H1 (cell line): Measurements from ENCODE around the gene ZNF608. TPM values are rescaled to one million over a fixed set of nuclear protein-coding genes. Genes with fewer than 3 reads are reported as not detected.
A peak's percentile ranks its signal among the peaks of the same experiment; 100 is the strongest.

Experiments
- CTCF ChIA-PET: fragments of 300-600 bp; sonication (Branson Sonifier 250); formaldehyde crosslinking; loops from one replicate; lab custom pipeline; 2021; ENCODE audit not compliant: partially characterized antibody; lab: Charles Lee
- POLR2A ChIA-PET: fragments of 300-600 bp; sonication (Branson Sonifier 250); formaldehyde crosslinking; loops from one replicate; lab custom pipeline; 2021; ENCODE audit warnings: inconsistent platforms; ENCODE audit not compliant: partially characterized antibody; lab: Charles Lee
- DNase-seq, 2 experiments: peaks; one replicate each; pipeline versions ENCODE4 v3.0.0 to v3.0.0-alpha.2; 2010 to 2022; ENCODE audit warnings: low spot score in 2 of 2, low read depth in 1 of 2, mixed read lengths in 1 of 2
- FAIRE-seq: peaks from 2 replicates; lab custom pipeline; 2011; peaks lifted over from hg19 to GRCh38; lab: Jason Lieb, UNC
- H2AFZ ChIP-seq: 2 replicates; pipeline ENCODE4 v1.8.1; 2012; ENCODE audit warnings: low read length, inconsistent platforms
- H2AK5ac ChIP-seq: 2 replicates; pipeline ENCODE4 v1.6.1; 2013; ENCODE audit warnings: low read depth, low read length
- H2BK120ac ChIP-seq: replicated peaks from 2 replicates; pipeline ENCODE3; 2013; ENCODE audit warnings: low read depth, low read length, inconsistent platforms
- H2BK12ac ChIP-seq: 2 replicates; pipeline ENCODE4 v1.6.1; 2013; ENCODE audit warnings: low read depth, low read length
- H2BK15ac ChIP-seq: 2 replicates; pipeline ENCODE4 v1.6.1; 2013; ENCODE audit warnings: low read length
- H2BK20ac ChIP-seq: 2 replicates; pipeline ENCODE4 v1.6.1; 2013; ENCODE audit warnings: low read length
- H2BK5ac ChIP-seq: 2 replicates; pipeline ENCODE4 v1.6.1; 2013; ENCODE audit warnings: low read depth, low read length
- H3K14ac ChIP-seq: 2 replicates; pipeline ENCODE4 v1.6.1; 2013; ENCODE audit warnings: inconsistent platforms; ENCODE audit not compliant: insufficient read length
- H3K18ac ChIP-seq: 2 replicates; pipeline ENCODE4 v1.6.1; 2013; ENCODE audit warnings: low read length; ENCODE audit errors: extremely low read depth
- H3K23ac ChIP-seq: 2 replicates; pipeline ENCODE4 v1.6.1; 2013; ENCODE audit warnings: inconsistent platforms; ENCODE audit not compliant: insufficient read length
- H3K23me2 ChIP-seq: 2 replicates; pipeline ENCODE4 v1.6.1; 2013; ENCODE audit warnings: low read depth, low read length
- H3K27ac ChIP-seq: 2 replicates; pipeline ENCODE4 v1.6.1; 2011; ENCODE audit warnings: low read depth, low read length, inconsistent platforms
- H3K27me3 ChIP-seq, 4 experiments: replicated peaks in 1 of 4; 1 replicate in 1 of 4; 2 replicates in 3 of 4; pipeline versions ENCODE4 v1.6.1 to v1.8.1; 2011 to 2013; ENCODE audit warnings: low read length in 3 of 4, mild to moderate bottlenecking in 3 of 4, inconsistent platforms in 2 of 4, mixed read lengths in 2 of 4, moderate library complexity in 1 of 4; ENCODE audit not compliant: control insufficient read depth in 3 of 4, insufficient read depth in 3 of 4; ENCODE audit errors: extremely low read depth in 1 of 4
- H3K36me3 ChIP-seq, 4 experiments: 2 replicates each; pipeline versions ENCODE4 v1.6.1 to v1.8.1; 2011 to 2013; ENCODE audit warnings: mild to moderate bottlenecking in 4 of 4, low read length in 3 of 4, moderate library complexity in 2 of 4, control low read depth in 1 of 4, inconsistent platforms in 1 of 4; ENCODE audit not compliant: insufficient read depth in 4 of 4, control insufficient read depth in 2 of 4
- H3K4ac ChIP-seq: replicated peaks from 2 replicates; pipeline ENCODE3; 2013; ENCODE audit warnings: low read length, low read depth, mixed read lengths, inconsistent platforms; ENCODE audit not compliant: insufficient read length
- H3K4me1 ChIP-seq, 4 experiments: replicated peaks in 1 of 4; 1 replicate in 1 of 4; 2 replicates in 3 of 4; pipeline versions ENCODE4 v1.6.1 to v1.8.1; 2011 to 2013; ENCODE audit warnings: low read length in 3 of 4, inconsistent platforms in 2 of 4, mixed read lengths in 1 of 4; ENCODE audit not compliant: insufficient read depth in 4 of 4, control insufficient read depth in 3 of 4
- H3K4me2 ChIP-seq, 2 experiments: 2 replicates each; pipeline versions ENCODE4 v1.6.1 to v1.8.1; 2011 to 2013; ENCODE audit warnings: low read depth in 2 of 2, low read length in 2 of 2, control low read depth in 1 of 2, inconsistent platforms in 1 of 2, mild to moderate bottlenecking in 1 of 2; ENCODE audit not compliant: insufficient read depth in 1 of 2
- H3K4me3 ChIP-seq, 4 experiments: fragments of 200-600, 300-600 bp in 1 of 4; sonication (generic), shearing (Covaris generic), sonication (Bioruptor Twin) in 1 of 4; 2 replicates each; pipeline versions ENCODE4 v1.5.1 to v1.8.1; 2011 to 2016; ENCODE audit warnings: low read length in 4 of 4, low read depth in 3 of 4, control low read depth in 2 of 4, inconsistent platforms in 2 of 4, mild to moderate bottlenecking in 2 of 4, mixed read lengths in 1 of 4, moderate library complexity in 1 of 4; ENCODE audit not compliant: insufficient read depth in 2 of 4; ENCODE audit errors: extremely low read depth in 1 of 4
- H3K56ac ChIP-seq: replicated peaks from 2 replicates; pipeline ENCODE3; 2013; ENCODE audit warnings: low read depth, mild to moderate bottlenecking, mixed read lengths, low read length, inconsistent platforms; ENCODE audit not compliant: insufficient read length
- H3K79me1 ChIP-seq: 2 replicates; pipeline ENCODE4 v1.6.1; 2013; ENCODE audit warnings: low read depth, low read length, control low read depth
- H3K79me2 ChIP-seq, 2 experiments: 2 replicates each; pipeline versions ENCODE4 v1.6.1 to v1.8.1; 2012 to 2013; ENCODE audit warnings: low read length in 2 of 2, mild to moderate bottlenecking in 2 of 2, inconsistent platforms in 1 of 2; ENCODE audit not compliant: insufficient read depth in 2 of 2, control insufficient read depth in 1 of 2
- H3K9ac ChIP-seq, 4 experiments: replicated peaks in 1 of 4; 1 replicate in 1 of 4; 2 replicates in 3 of 4; pipeline versions ENCODE4 v1.6.1 to v1.8.1; 2011 to 2013; ENCODE audit warnings: low read depth in 3 of 4, low read length in 3 of 4, control low read depth in 2 of 4, mild to moderate bottlenecking in 2 of 4, moderate library complexity in 2 of 4, inconsistent platforms in 1 of 4; ENCODE audit errors: extremely low read depth in 1 of 4
- H3K9me3 ChIP-seq, 2 experiments: 2 replicates each; pipeline versions ENCODE4 v1.6.1 to v1.8.1; 2012 to 2013; ENCODE audit warnings: mild to moderate bottlenecking in 2 of 2, moderate library complexity in 2 of 2, control low read depth in 1 of 2, inconsistent platforms in 1 of 2, low read depth in 1 of 2, low read length in 1 of 2, mixed read lengths in 1 of 2; ENCODE audit not compliant: insufficient read depth in 2 of 2
- H4K20me1 ChIP-seq, 2 experiments: replicated peaks in 1 of 2; 2 replicates each; pipeline versions ENCODE3 to v1.8.1; 2011 to 2013; ENCODE audit warnings: inconsistent platforms in 2 of 2, low read length in 2 of 2, mild to moderate bottlenecking in 1 of 2; ENCODE audit not compliant: insufficient read depth in 2 of 2, control insufficient read depth in 1 of 2
- H4K5ac ChIP-seq: 2 replicates; pipeline ENCODE4 v1.6.1; 2013; ENCODE audit warnings: low read length, low read depth, mixed read lengths, inconsistent platforms; ENCODE audit not compliant: insufficient read length
- H4K8ac ChIP-seq: 2 replicates; pipeline ENCODE4 v1.8.0; 2013; ENCODE audit warnings: mild to moderate bottlenecking, moderate library complexity, low read length, inconsistent platforms; ENCODE audit not compliant: insufficient read depth; ENCODE audit errors: extremely low read depth
- H4K91ac ChIP-seq: replicated peaks from 2 replicates; pipeline ENCODE3; 2013; ENCODE audit warnings: low read length, mixed read lengths, inconsistent platforms; ENCODE audit not compliant: insufficient read length
- CEBPB ChIP-seq: IDR thresholded peaks from 2 replicates; pipeline ENCODE4 v1.6.1; 2012; ENCODE audit warnings: low read depth, low read length
- CTBP2 ChIP-seq: IDR thresholded peaks from 2 replicates; pipeline ENCODE4 v1.7.0; 2011; ENCODE audit warnings: borderline replicate concordance, mild to moderate bottlenecking, moderate library complexity, mixed read lengths, low read length; ENCODE audit not compliant: insufficient read depth, insufficient read length
- FOSL1 ChIP-seq: IDR thresholded peaks from 2 replicates; pipeline ENCODE4 v1.6.1; 2011; ENCODE audit warnings: mild to moderate bottlenecking, low read depth, low read length, moderate library complexity; ENCODE audit not compliant: insufficient read depth
- GABPA ChIP-seq: IDR thresholded peaks from 2 replicates; pipeline ENCODE4 v1.6.1; 2011; ENCODE audit warnings: mild to moderate bottlenecking, low read length, moderate library complexity, borderline replicate concordance; ENCODE audit not compliant: insufficient read depth
- GTF2F1 ChIP-seq: IDR thresholded peaks from 2 replicates; pipeline ENCODE4 v1.6.1; 2012; ENCODE audit warnings: low read depth, low read length, improper control_type of control experiment, borderline replicate concordance
- HDAC2 ChIP-seq, 2 experiments: fragments of 300-600 bp in 1 of 2; sonication (generic) in 1 of 2; IDR thresholded peaks; 2 replicates each; pipeline ENCODE4 v1.6.1; 2011 to 2012; ENCODE audit warnings: low read depth in 2 of 2, low read length in 2 of 2, mild to moderate bottlenecking in 2 of 2, moderate library complexity in 2 of 2, borderline replicate concordance in 1 of 2, inconsistent platforms in 1 of 2
- MAFK ChIP-seq: IDR thresholded peaks from 2 replicates; pipeline ENCODE4 v1.6.1; 2012; ENCODE audit warnings: low read depth, mild to moderate bottlenecking, improper control_type of control experiment, low read length
- PHF8 ChIP-seq: fragments of 200-600 bp; sonication (generic); conservative IDR thresholded peaks from 2 replicates; pipeline ENCODE4 v1.7.1; 2012; ENCODE audit warnings: low read depth, mild to moderate bottlenecking, inconsistent platforms, low read length, moderate library complexity
- RBBP5 ChIP-seq: IDR thresholded peaks from 2 replicates; pipeline ENCODE4 v1.7.1; 2012; ENCODE audit warnings: low read depth, mild to moderate bottlenecking, inconsistent platforms, low read length, moderate library complexity, borderline replicate concordance
- WGBS, 2 experiments: shearing (Covaris generic) in 1 of 2; methylation state at CpG; one replicate each; pipeline versions ENCODE4 v1.1.6 to v1.1.7; 2013 to 2015; ENCODE audit warnings: low lambda C conversion rate in 2 of 2, mixed read lengths in 2 of 2, inconsistent platforms in 1 of 2, low coverage in 1 of 2, missing lambda C conversion rate in 1 of 2; ENCODE audit not compliant: insufficient replicate concordance in 2 of 2, insufficient coverage in 1 of 2, insufficient read length in 1 of 2; ENCODE audit errors: extremely low coverage in 1 of 2, missing lambda C conversion rate in 1 of 2; 5-methylcytosine and 5-hydroxymethylcytosine counted together
- polyA plus RNA-seq, 7 experiments: library from polyadenylated mRNA; depleted of rRNA in 3 of 7; stranded (reverse) in 5 of 7; unstranded in 2 of 7; fragments of >200 nt in 5 of 7; fragments of 200-250 nt in 2 of 7; gene quantifications; 1 replicate in 5 of 7; 2 replicates in 1 of 7; 4 replicates in 1 of 7; pipeline versions ENCODE4 v1.2.1 to v1.2.3, GENCODE V29; 2011 to 2013; ENCODE audit warnings: missing spikeins in 2 of 7, mixed read lengths in 2 of 7
- total RNA-seq: library from RNA; stranded (reverse); fragmentation: NEBNext Ultra II Directional; extraction: Animal tissue kit (Norgen Biotek cat#: 25700); gene quantifications from 2 replicates; pipeline ENCODE4 v1.2.1, GENCODE V29; 2021
- TF ChIP-seq, protein P1 (sequence below): IDR thresholded peaks from 2 replicates; pipeline ENCODE4 v1.6.1; 2011; ENCODE audit warnings: low read length, improper control_type of control experiment
- TF ChIP-seq, protein P2 (sequence below): IDR thresholded peaks from 2 replicates; pipeline ENCODE4 v1.6.1; 2012; ENCODE audit warnings: inconsistent platforms

The ZNF608 gene
- total and polyA plus RNA-seq, 2 of the 8 experiments (the other 6 are each of a cell fraction or from before 2014, with no cell fraction given) = 17.2 to 40.8 TPM

DNA sequence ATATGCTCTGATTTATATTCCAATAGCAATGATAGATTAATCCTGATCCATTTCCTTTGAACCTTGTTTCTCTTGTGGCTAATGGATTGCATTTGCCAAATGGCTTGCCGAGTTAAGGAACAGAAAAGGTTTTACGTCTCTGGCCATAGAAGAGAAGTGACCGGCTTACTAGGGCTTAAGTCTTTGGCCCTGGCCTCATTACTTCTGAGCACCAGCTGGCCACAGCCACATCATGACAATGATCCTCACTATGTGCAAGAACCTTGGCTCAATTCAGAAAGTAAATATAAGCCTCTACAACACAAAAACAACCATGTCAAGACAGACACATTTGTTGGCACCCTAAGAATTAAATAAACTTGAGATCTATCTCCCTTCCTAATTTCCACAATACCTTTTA lies 46.1 kb downstream of the ZNF608 start:
- H3K18ac ChIP-seq = 0 out of 2 replicates have a peak overlapping the region, but pooled peaks have one; percentile 22
- H4K5ac ChIP-seq = no peak overlapping the region
- no peak overlapping the region for H2BK120ac ChIP-seq
- no peak overlapping the region for H3K23ac ChIP-seq
- WGBS, 2 experiments = 91% methylated on average over 3 of the region's 3 CpGs; no CpG with 5 or more reads in 1 of the 2 experiments
- DNase-seq = no peak
- no peaks in the 10 kb centered on the region for H3K9me3 ChIP-seq
- H2AK5ac ChIP-seq = no peak overlapping the region
- H3K36me3 ChIP-seq = peaks cover 0 to 5% (median 0%) of the 10 kb centered on the region in 4 experiments; a peak in 2 of 8 replicates
- peaks cover 15 to 98% of the 10 kb centered on the region in 2 experiments for H3K79me2 ChIP-seq
- no peak overlapping the region; a peak in 1 of 4 replicates for H3K4me2 ChIP-seq
- H2BK20ac ChIP-seq = no peak overlapping the region
- no peak for FAIRE-seq
- no peak overlapping the region for H3K9ac ChIP-seq
- no peak overlapping the region for H2AFZ ChIP-seq
- H3K4me3 ChIP-seq = no peak overlapping the region
- no peak overlapping the region for H3K56ac ChIP-seq
- H4K20me1 ChIP-seq = peaks cover 0 to 7% of the 10 kb centered on the region in 2 experiments
- POLR2A ChIA-PET = no interaction called here
- H2BK12ac ChIP-seq = peak overlapping the region; percentile 1; the same call in 1 of the 2 replicates
- CTCF ChIA-PET = no interaction called here
- peaks cover 0 to 37% (median 29%) of the 10 kb centered on the region in 4 experiments for H3K4me1 ChIP-seq
- H3K23me2 ChIP-seq = no peaks in the 10 kb centered on the region
- H3K4ac ChIP-seq = no peak overlapping the region
- peak overlapping the region; percentile 82; the same call in 1 of the 2 replicates for H2BK15ac ChIP-seq
- H2BK5ac ChIP-seq = no peak overlapping the region
- H4K91ac ChIP-seq = no peak overlapping the region
- peaks cover 9% of the 10 kb centered on the region; the same call in 1 of the 2 replicates for H3K79me1 ChIP-seq
- H3K27me3 ChIP-seq = peaks cover 0 to 1% (median 0%) of the 10 kb centered on the region in 4 experiments; a peak in 1 of 7 replicates
- H4K8ac ChIP-seq = no peak overlapping the region
- H3K14ac ChIP-seq = no peak overlapping the region
- no peak overlapping the region for H3K27ac ChIP-seq
- TF ChIP-seq, protein P1, sequence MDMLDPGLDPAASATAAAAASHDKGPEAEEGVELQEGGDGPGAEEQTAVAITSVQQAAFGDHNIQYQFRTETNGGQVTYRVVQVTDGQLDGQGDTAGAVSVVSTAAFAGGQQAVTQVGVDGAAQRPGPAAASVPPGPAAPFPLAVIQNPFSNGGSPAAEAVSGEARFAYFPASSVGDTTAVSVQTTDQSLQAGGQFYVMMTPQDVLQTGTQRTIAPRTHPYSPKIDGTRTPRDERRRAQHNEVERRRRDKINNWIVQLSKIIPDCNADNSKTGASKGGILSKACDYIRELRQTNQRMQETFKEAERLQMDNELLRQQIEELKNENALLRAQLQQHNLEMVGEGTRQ = no peak
- no peak for TF ChIP-seq CEBPB
- no peak for TF ChIP-seq HDAC2 (IDR thresholded peaks at IDR 0.05; ENCODE audit: borderline replicate concordance in 1 of 2, low read depth in 2 of 2, low read length in 2 of 2)
- TF ChIP-seq CTBP2 = no peak
- TF ChIP-seq GTF2F1 = no peak
- TF ChIP-seq FOSL1 = no peak
- TF ChIP-seq MAFK = no peak
- TF ChIP-seq PHF8 = no peak
- no peak for TF ChIP-seq GABPA
- no peak for TF ChIP-seq RBBP5
- TF ChIP-seq, protein P2, sequence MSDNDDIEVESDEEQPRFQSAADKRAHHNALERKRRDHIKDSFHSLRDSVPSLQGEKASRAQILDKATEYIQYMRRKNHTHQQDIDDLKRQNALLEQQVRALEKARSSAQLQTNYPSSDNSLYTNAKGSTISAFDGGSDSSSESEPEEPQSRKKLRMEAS = no peak
